Measurements from ENCODE around the gene REPS2.

DNA sequence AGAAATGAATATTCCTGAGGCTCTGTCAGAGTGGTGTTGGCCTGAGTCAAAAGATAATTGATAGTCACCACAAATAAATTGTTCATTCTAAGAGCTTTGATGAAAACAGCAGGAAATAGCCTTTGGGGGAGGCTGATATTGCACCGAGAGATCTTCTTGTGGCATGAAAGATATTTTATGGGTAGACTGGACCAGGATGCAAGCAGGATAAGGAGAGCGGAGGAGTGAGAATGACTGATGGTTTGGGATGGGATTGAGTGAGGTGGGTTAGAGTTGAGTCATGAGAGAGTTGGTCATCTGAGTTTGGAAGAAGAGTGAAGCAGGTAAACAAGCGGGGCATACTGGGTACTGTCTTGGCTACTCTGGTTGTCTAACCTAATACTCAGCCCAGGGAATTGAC is 88.7 kb downstream of the REPS2 start:
- TF ChIP-seq, protein P1, sequence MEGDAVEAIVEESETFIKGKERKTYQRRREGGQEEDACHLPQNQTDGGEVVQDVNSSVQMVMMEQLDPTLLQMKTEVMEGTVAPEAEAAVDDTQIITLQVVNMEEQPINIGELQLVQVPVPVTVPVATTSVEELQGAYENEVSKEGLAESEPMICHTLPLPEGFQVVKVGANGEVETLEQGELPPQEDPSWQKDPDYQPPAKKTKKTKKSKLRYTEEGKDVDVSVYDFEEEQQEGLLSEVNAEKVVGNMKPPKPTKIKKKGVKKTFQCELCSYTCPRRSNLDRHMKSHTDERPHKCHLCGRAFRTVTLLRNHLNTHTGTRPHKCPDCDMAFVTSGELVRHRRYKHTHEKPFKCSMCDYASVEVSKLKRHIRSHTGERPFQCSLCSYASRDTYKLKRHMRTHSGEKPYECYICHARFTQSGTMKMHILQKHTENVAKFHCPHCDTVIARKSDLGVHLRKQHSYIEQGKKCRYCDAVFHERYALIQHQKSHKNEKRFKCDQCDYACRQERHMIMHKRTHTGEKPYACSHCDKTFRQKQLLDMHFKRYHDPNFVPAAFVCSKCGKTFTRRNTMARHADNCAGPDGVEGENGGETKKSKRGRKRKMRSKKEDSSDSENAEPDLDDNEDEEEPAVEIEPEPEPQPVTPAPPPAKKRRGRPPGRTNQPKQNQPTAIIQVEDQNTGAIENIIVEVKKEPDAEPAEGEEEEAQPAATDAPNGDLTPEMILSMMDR (conservative IDR thresholded peaks at IDR 0.05; ENCODE audit: low read depth, low read length): no peak
- no peak for TF ChIP-seq EZH2 (IDR thresholded peaks at IDR 0.05; ENCODE audit: borderline replicate concordance, low read depth, low read length, poor library complexity, severe bottlenecking)

All from A673 (cell line).